ENCODE results near the gene GPR35.

GRCh38 chr2:240640939-240641338 is 15.7 kb downstream of the GPR35 start:
- TF ChIP-seq ZFP3 (CRISPR knock-in tag; IDR thresholded peaks at IDR 0.05): no peak
- no peak for TF ChIP-seq GLIS3 (CRISPR knock-in tag; IDR thresholded peaks at IDR 0.05)
- no peak for TF ChIP-seq PATZ1 (CRISPR knock-in tag; IDR thresholded peaks at IDR 0.05; ENCODE audit: borderline replicate concordance)
- no peak for TF ChIP-seq CSDC2 (CRISPR knock-in tag; IDR thresholded peaks at IDR 0.05)
- no peak for TF ChIP-seq ZNF70 (CRISPR knock-in tag; IDR thresholded peaks at IDR 0.05)
- TF ChIP-seq ZC3H10 (CRISPR knock-in tag; IDR thresholded peaks at IDR 0.05): no peak
- TF ChIP-seq ARNTL (CRISPR knock-in tag; IDR thresholded peaks at IDR 0.05; ENCODE audit: borderline replicate concordance, low read depth): no peak
- TF ChIP-seq ZNF8 (CRISPR knock-in tag; IDR thresholded peaks at IDR 0.05): no peak
